ENCODE measurements around the gene BBS1. TPM values are rescaled to one million over a fixed set of nuclear protein-coding genes. Genes with fewer than 3 reads are reported as not detected.

Gene BBS1
- total and polyA plus RNA-seq, 8 donors, result 22.8 to 75.1 (median 63.6) TPM

DNA sequence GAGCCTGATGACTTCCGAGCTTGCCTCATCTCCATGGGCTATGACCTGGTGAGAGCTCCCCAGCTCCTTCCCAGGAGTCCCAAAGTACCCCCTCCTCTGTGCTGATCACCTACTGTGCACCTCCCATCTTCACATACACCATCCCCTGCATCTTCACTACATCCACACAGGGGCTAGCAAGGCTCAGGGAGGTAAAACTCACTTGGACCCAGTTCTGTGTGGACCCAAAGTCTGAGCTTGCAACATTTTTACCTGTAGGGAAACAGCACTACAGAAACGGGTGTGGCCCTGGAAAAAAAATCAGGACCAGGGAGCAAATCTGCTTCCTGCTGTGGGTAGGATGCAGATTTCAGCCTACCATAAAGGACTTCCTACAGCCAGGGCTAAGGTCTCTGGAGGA lies 51.8 kb downstream of the BBS1 start:
- H3K27ac ChIP-seq, result no peak overlapping the region
- H3K27me3 ChIP-seq, result peaks cover 0 to 25% of the 10 kb centered on the region in 2 donors
- H3K9me3 ChIP-seq, result no peaks in the 10 kb centered on the region
- peaks cover 4 to 8% of the 10 kb centered on the region in 2 donors for H3K4me1 ChIP-seq
- no peak overlapping the region for H3K4me3 ChIP-seq
- intact Hi-C loops (cut with DNase I), result no loop called here
- H3K36me3 ChIP-seq, result no peaks in the 10 kb centered on the region
- DNase-seq (no peak), ATAC-seq (no peak)
- TF ChIP-seq CTCF (IDR thresholded peaks at IDR 0.05), result no peak

DNA sequence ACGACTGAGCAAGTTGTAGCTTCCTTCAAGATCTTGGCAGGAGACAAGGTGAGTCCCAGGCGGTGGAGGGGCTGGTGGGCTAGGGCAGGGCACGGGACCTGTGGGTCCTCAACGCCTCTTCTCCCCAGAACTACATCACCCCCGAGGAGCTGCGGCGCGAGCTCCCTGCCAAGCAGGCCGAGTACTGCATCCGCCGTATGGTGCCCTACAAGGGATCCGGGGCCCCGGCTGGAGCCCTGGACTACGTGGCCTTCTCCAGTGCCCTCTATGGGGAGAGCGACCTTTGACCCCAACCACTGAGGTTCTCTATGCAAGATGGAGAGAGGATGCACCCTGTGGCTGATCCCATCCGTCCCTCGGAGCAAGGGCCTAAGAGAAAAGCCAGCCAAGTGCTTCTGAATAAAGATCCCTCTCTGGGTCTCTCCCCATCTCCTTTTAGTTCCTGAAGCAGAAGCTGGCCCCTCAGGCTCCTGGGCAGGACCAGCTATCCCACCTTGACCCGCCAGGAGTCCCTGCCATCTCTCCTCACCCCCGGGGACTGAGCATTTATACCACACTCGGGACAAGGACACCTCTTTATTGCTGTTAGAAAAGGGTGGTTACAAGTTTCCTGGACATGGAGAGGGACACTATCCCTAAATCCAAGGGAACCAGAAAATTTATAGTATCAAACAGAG lies 52.6 kb downstream of the BBS1 start:
- no peaks in the 10 kb centered on the region for H3K9me3 ChIP-seq
- peaks cover 0 to 25% of the 10 kb centered on the region in 2 donors for H3K27me3 ChIP-seq
- no peak overlapping the region for H3K27ac ChIP-seq
- peaks cover 4 to 14% of the 10 kb centered on the region in 2 donors for H3K4me1 ChIP-seq
- ATAC-seq (no peak), DNase-seq (peak in 1 of 4 donors; percentile 59)
- no peak overlapping the region for H3K4me3 ChIP-seq
- no peak for TF ChIP-seq CTCF (IDR thresholded peaks at IDR 0.05)
- no peaks in the 10 kb centered on the region for H3K36me3 ChIP-seq
- intact Hi-C loops (cut with DNase I), result no loop called here

DNA sequence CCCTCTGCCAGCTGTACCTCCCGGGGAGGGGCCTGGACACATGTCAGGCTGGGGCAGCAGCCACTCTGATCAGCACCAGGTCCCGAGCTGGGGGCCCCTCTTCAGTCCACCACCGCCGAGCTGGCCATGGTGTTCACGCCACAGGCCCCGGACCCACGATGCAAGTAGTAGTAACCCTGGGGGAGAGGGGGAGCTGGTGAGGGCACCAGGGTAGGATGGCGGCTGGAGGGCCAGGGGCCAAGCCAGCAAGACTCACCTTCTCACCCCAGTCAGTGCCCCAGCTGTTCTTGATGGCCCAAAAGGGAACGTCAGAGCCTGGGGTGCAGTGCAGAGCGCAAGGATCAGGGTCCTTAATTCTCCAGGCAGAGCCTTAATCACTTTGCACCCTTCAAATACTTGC lies 53.4 kb downstream of the BBS1 start:
- Histone ChIP-seq H3K36me3 (no peaks in the 10 kb centered on the region), H3K4me1 (peaks cover 2 to 21% of the 10 kb centered on the region in 2 donors), H3K27ac (no peak overlapping the region), H3K9me3 (no peaks in the 10 kb centered on the region), H3K4me3 (no peak overlapping the region), H3K27me3 (peaks cover 0 to 25% of the 10 kb centered on the region in 2 donors)
- TF ChIP-seq CTCF (IDR thresholded peaks at IDR 0.05), result no peak
- peak in 1 of 4 donors; percentile 46 for DNase-seq
- no peak for ATAC-seq
- intact Hi-C loops (cut with DNase I), result no loop called here

DNA sequence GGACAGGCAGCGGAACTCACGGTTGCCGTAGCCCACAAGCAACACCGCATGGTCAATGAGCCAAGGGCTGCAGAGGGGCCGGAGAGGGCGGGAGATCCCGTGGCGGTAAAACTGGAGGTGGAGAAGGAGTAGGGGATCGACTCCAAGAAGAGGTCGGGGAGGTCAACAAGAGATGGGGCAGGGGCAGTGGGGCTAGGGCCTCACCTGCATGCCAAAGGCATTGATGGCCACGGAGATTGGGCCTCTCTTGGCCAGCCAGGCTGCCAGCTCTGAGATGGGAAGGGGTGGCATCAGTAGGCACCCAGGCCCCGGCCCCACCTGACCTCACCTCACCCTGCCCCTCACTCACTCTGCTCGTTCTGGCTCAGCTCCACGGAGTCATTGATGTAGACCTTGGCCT lies 54.1 kb downstream of the BBS1 start:
- no peak overlapping the region for H3K4me3 ChIP-seq
- intact Hi-C loops (cut with DNase I), result no loop called here
- peak in 1 of 4 donors; percentile 53 for DNase-seq
- H3K4me1 ChIP-seq, result peaks cover 0 to 15% of the 10 kb centered on the region in 2 donors
- no peak for TF ChIP-seq CTCF (IDR thresholded peaks at IDR 0.05)
- no peak for ATAC-seq
- H3K27me3 ChIP-seq, result peaks cover 0 to 24% of the 10 kb centered on the region in 2 donors
- H3K36me3 ChIP-seq, result no peaks in the 10 kb centered on the region
- no peak overlapping the region for H3K27ac ChIP-seq
- H3K9me3 ChIP-seq, result no peaks in the 10 kb centered on the region

DNA sequence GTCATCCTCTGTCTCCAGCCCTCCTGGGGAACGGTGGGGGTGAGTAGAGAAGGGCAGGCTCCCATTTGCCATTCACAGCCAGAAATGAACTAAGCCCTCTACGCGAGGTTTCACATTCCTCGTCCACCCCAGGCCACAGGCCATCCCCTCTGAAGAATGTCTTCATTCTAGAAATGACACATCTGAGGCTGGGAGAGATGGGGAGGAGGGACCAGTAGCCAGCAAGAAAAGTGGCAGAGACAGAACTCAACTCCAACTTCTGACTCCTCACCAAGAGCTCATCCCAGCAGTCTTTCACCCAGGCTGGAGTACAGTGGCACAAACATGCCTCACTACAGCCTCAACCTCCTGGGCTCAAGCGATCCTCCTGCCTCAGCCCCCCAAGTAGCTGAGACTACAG lies 54.5 kb downstream of the BBS1 start:
- DNase-seq (no peak), ATAC-seq (no peak)
- intact Hi-C loops (cut with DNase I), result no loop called here
- Histone ChIP-seq H3K36me3 (no peaks in the 10 kb centered on the region), H3K4me1 (peaks cover 0 to 15% of the 10 kb centered on the region in 2 donors), H3K4me3 (no peak overlapping the region), H3K9me3 (no peaks in the 10 kb centered on the region), H3K27me3 (peaks cover 0 to 24% of the 10 kb centered on the region in 2 donors), H3K27ac (no peak overlapping the region)
- no peak for TF ChIP-seq CTCF (IDR thresholded peaks at IDR 0.05)

Data from left lung (tissue), 10 donors.